H9 (cell line): ENCODE results near the gene RNASE9. TPM values are rescaled to one million over a fixed set of nuclear protein-coding genes. Genes with fewer than 3 reads are reported as not detected.

Source experiments
- DNase-seq: peaks from one replicate; pipeline ENCODE4 v3.0.0-alpha.2; 2017
- H2AFZ ChIP-seq: one replicate; pipeline ENCODE4 v1.6.1; 2013; ENCODE audit warnings: mild to moderate bottlenecking, low read length, control low read depth, moderate library complexity
- H2AK5ac ChIP-seq: 2 replicates; pipeline ENCODE4 v1.6.1; 2013; ENCODE audit warnings: low read length, control low read depth, mixed read lengths; ENCODE audit not compliant: insufficient read length
- H2BK120ac ChIP-seq: one replicate; pipeline ENCODE4 v1.6.1; 2013; ENCODE audit warnings: low read depth, mild to moderate bottlenecking, low read length, control low read depth, inconsistent platforms; ENCODE audit not compliant: poor library complexity, severe bottlenecking
- H2BK12ac ChIP-seq: 2 replicates; pipeline ENCODE4 v1.6.1; 2013; ENCODE audit warnings: low read length, control low read depth, mixed read lengths, low read depth; ENCODE audit not compliant: insufficient read length
- H2BK15ac ChIP-seq: 2 replicates; pipeline ENCODE4 v1.6.1; 2013; ENCODE audit warnings: low read depth, low read length, control low read depth
- H2BK20ac ChIP-seq: one replicate; pipeline ENCODE4 v1.6.1; 2013; ENCODE audit warnings: low read depth, mild to moderate bottlenecking, low read length, control low read depth, inconsistent platforms; ENCODE audit not compliant: poor library complexity, severe bottlenecking
- H2BK5ac ChIP-seq: 2 replicates; pipeline ENCODE4 v1.6.1; 2013; ENCODE audit warnings: low read length, control low read depth, mixed read lengths; ENCODE audit not compliant: insufficient read length
- H3K14ac ChIP-seq: 2 replicates; pipeline ENCODE4 v1.6.1; 2013; ENCODE audit warnings: low read length, control low read depth; ENCODE audit not compliant: insufficient read depth
- H3K18ac ChIP-seq: 2 replicates; pipeline ENCODE4 v1.6.1; 2013; ENCODE audit warnings: low read depth, mild to moderate bottlenecking, mixed read lengths, low read length, control low read depth; ENCODE audit not compliant: insufficient read length
- H3K23ac ChIP-seq: 2 replicates; pipeline ENCODE4 v1.6.1; 2013; ENCODE audit warnings: low read length, control low read depth, mixed read lengths, low read depth; ENCODE audit not compliant: insufficient read length
- H3K23me2 ChIP-seq: 2 replicates; pipeline ENCODE4 v1.6.1; 2013; ENCODE audit warnings: low read depth, mild to moderate bottlenecking, mixed read lengths, low read length, control low read depth; ENCODE audit not compliant: insufficient read length, poor library complexity, severe bottlenecking
- H3K27ac ChIP-seq: 2 replicates; pipeline ENCODE4 v1.5.1; 2013; ENCODE audit warnings: low read length, control low read depth, mixed read lengths, low read depth; ENCODE audit not compliant: insufficient read length
- H3K27me3 ChIP-seq: 2 replicates; pipeline ENCODE4 v1.6.1; 2013; ENCODE audit warnings: low read length, control low read depth, inconsistent platforms; ENCODE audit not compliant: insufficient read depth
- H3K4ac ChIP-seq: 2 replicates; pipeline ENCODE4 v1.6.1; 2013; ENCODE audit warnings: low read depth, mild to moderate bottlenecking, control low read depth, inconsistent platforms, low read length, moderate library complexity
- H3K4me1 ChIP-seq: 2 replicates; pipeline ENCODE4 v1.6.1; 2013; ENCODE audit warnings: low read length, control low read depth, inconsistent platforms; ENCODE audit not compliant: insufficient read depth
- H3K4me2 ChIP-seq: 2 replicates; pipeline ENCODE4 v1.6.1; 2013; ENCODE audit warnings: low read length, control low read depth, mixed read lengths; ENCODE audit not compliant: insufficient read length, insufficient read depth
- H3K56ac ChIP-seq: 2 replicates; pipeline ENCODE4 v1.6.1; 2013; ENCODE audit warnings: low read depth, mild to moderate bottlenecking, mixed read lengths, low read length, control low read depth; ENCODE audit not compliant: insufficient read length
- H3K79me1 ChIP-seq: 2 replicates; pipeline ENCODE4 v1.6.1; 2013; ENCODE audit warnings: low read depth, mild to moderate bottlenecking, moderate library complexity, low read length, control low read depth, inconsistent platforms; ENCODE audit not compliant: insufficient read depth, poor library complexity, severe bottlenecking
- H3K79me2 ChIP-seq: 2 replicates; pipeline ENCODE4 v1.6.1; 2013; ENCODE audit warnings: low read length, control low read depth, inconsistent platforms; ENCODE audit not compliant: insufficient read depth
- H3K9ac ChIP-seq: 2 replicates; pipeline ENCODE4 v1.6.1; 2013; ENCODE audit warnings: low read length, control low read depth, mixed read lengths; ENCODE audit not compliant: insufficient read length; ENCODE audit errors: extremely low read depth
- H3K9me3 ChIP-seq: one replicate; pipeline ENCODE4 v1.6.1; 2013; ENCODE audit warnings: low read depth, low read length, inconsistent platforms; ENCODE audit not compliant: control insufficient read depth
- H3T11ph ChIP-seq: one replicate; pipeline ENCODE4 v1.6.1; 2013; ENCODE audit warnings: mild to moderate bottlenecking, low read length, control low read depth, inconsistent platforms
- H4K20me1 ChIP-seq: one replicate; pipeline ENCODE4 v1.6.1; 2013; ENCODE audit not compliant: control insufficient read depth, insufficient read length, insufficient read depth
- H4K5ac ChIP-seq: 2 replicates; pipeline ENCODE4 v1.6.1; 2013; ENCODE audit warnings: low read depth, mild to moderate bottlenecking, mixed read lengths, low read length, control low read depth; ENCODE audit not compliant: insufficient read length
- H4K8ac ChIP-seq: replicated peaks from 2 replicates; pipeline ENCODE4 v1.6.1; 2013; ENCODE audit warnings: low read length, control low read depth, mixed read lengths, low read depth; ENCODE audit not compliant: insufficient read length
- H4K91ac ChIP-seq: 2 replicates; pipeline ENCODE4 v1.6.1; 2013; ENCODE audit warnings: low read depth, mild to moderate bottlenecking, moderate library complexity, mixed read lengths, low read length, control low read depth; ENCODE audit not compliant: insufficient read length
- H3K27ac Mint-ChIP-seq, 3 experiments: 2 replicates in 2 of 3; 3 replicates in 1 of 3; pipeline ENCODE4 v1.8.0; 2020 to 2021; ENCODE audit warnings: mixed read lengths in 3 of 3, mild to moderate bottlenecking in 1 of 3, moderate library complexity in 1 of 3
- H3K27me3 Mint-ChIP-seq: 2 replicates; pipeline ENCODE4 v1.8.0; 2021; ENCODE audit warnings: low read depth, mild to moderate bottlenecking, moderate library complexity, mixed read lengths
- H3K36me3 Mint-ChIP-seq, 3 experiments: 2 replicates in 2 of 3; 3 replicates in 1 of 3; pipeline ENCODE4 v1.8.0; 2020 to 2021; ENCODE audit warnings: low read depth in 3 of 3, mixed read lengths in 3 of 3; ENCODE audit not compliant: insufficient read depth in 1 of 3
- H3K4me1 Mint-ChIP-seq, 2 experiments: 2 replicates each; pipeline ENCODE4 v1.8.0; 2020; ENCODE audit warnings: mixed read lengths in 2 of 2
- H3K4me3 Mint-ChIP-seq, 2 experiments: 2 replicates in 1 of 2; 3 replicates in 1 of 2; pipeline ENCODE4 v1.8.0; 2020 to 2021; ENCODE audit warnings: mild to moderate bottlenecking in 2 of 2, mixed read lengths in 2 of 2, moderate library complexity in 1 of 2
- H3K9me3 Mint-ChIP-seq, 2 experiments: 2 replicates in 1 of 2; 3 replicates in 1 of 2; pipeline ENCODE4 v1.8.0; 2020; ENCODE audit warnings: mild to moderate bottlenecking in 2 of 2, mixed read lengths in 2 of 2, moderate library complexity in 1 of 2
- WGBS: extraction: QIAGEN DNeasy Blood & Tissue Kit; methylation state at CpG from one replicate; pipeline ENCODE4 v1.1.7; 2013; ENCODE audit warnings: missing lambda C conversion rate, low lambda C conversion rate, mixed read lengths; ENCODE audit not compliant: insufficient read length; ENCODE audit errors: extremely low coverage; 5-methylcytosine and 5-hydroxymethylcytosine counted together
- total RNA-seq: library from RNA; stranded (reverse); gene quantifications from 2 replicates; pipeline ENCODE4 v1.2.1, GENCODE V29; 2021
- TF ChIP-seq, protein P1 (sequence below): fragments of 200-600 bp; sonication (generic); conservative IDR thresholded peaks from 3 replicates; pipeline ENCODE4 v1.8.0; 2021; ENCODE audit warnings: antibody characterized with exemption, mild to moderate bottlenecking

RNASE9 gene
- total RNA-seq, 1 experiment from 2014 or later: not detected

DNA sequence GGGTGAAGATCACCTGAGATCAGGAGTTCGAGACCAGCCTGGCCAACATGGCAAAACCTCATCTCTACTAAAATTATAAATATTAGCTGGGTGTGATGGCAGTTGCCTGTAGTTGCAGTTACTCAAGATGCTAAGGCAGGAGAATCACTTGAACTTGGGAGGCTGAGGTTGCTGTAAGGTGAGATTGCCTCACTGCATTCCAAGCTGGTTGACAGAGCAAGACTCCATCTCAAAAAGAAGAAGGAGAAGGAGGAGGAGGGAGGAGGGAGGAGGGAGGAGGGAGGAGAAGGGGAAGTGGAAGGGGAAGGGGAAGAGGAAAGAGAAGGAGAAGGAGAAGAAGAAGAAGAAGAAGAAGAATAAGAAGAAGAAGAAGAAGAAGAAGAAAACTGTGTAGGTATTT lies 38.5 kb downstream of the RNASE9 start:
- peaks cover 2% of the 10 kb centered on the region; the same call in 1 of the 2 replicates for H3K27me3 Mint-ChIP-seq
- no peak overlapping the region for H3K4me2 ChIP-seq
- H2AK5ac ChIP-seq: no peak overlapping the region
- peaks cover 0 to 3% of the 10 kb centered on the region in 2 experiments; a peak in 2 of 5 replicates for H3K9me3 Mint-ChIP-seq
- H3K4me3 Mint-ChIP-seq: no peak overlapping the region
- H3K56ac ChIP-seq: no peak overlapping the region
- no peak overlapping the region for H3T11ph ChIP-seq
- no peak overlapping the region for H2AFZ ChIP-seq
- H3K9ac ChIP-seq: no peak overlapping the region
- H2BK15ac ChIP-seq: no peak overlapping the region
- no peaks in the 10 kb centered on the region; the same call in 1 of the 2 replicates for H3K27me3 ChIP-seq
- H3K27ac ChIP-seq: no peak overlapping the region
- TF ChIP-seq, protein P1, sequence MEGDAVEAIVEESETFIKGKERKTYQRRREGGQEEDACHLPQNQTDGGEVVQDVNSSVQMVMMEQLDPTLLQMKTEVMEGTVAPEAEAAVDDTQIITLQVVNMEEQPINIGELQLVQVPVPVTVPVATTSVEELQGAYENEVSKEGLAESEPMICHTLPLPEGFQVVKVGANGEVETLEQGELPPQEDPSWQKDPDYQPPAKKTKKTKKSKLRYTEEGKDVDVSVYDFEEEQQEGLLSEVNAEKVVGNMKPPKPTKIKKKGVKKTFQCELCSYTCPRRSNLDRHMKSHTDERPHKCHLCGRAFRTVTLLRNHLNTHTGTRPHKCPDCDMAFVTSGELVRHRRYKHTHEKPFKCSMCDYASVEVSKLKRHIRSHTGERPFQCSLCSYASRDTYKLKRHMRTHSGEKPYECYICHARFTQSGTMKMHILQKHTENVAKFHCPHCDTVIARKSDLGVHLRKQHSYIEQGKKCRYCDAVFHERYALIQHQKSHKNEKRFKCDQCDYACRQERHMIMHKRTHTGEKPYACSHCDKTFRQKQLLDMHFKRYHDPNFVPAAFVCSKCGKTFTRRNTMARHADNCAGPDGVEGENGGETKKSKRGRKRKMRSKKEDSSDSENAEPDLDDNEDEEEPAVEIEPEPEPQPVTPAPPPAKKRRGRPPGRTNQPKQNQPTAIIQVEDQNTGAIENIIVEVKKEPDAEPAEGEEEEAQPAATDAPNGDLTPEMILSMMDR: no peak
- no peak overlapping the region for H4K91ac ChIP-seq
- no peaks in the 10 kb centered on the region for H3K4me1 Mint-ChIP-seq
- H4K5ac ChIP-seq: no peak overlapping the region
- no peak overlapping the region for H2BK120ac ChIP-seq
- no peak overlapping the region for H2BK5ac ChIP-seq
- no peaks in the 10 kb centered on the region for H3K79me1 ChIP-seq
- no peak for DNase-seq
- no peaks in the 10 kb centered on the region for H3K9me3 ChIP-seq
- H2BK20ac ChIP-seq: no peak overlapping the region
- no peak overlapping the region for H3K27ac Mint-ChIP-seq
- no peaks in the 10 kb centered on the region for H3K79me2 ChIP-seq
- no peak overlapping the region for H2BK12ac ChIP-seq
- H4K20me1 ChIP-seq: no peaks in the 10 kb centered on the region
- no peaks in the 10 kb centered on the region for H3K4me1 ChIP-seq
- no peak overlapping the region for H3K23ac ChIP-seq
- no peaks in the 10 kb centered on the region for H3K23me2 ChIP-seq
- no peak overlapping the region for H3K4ac ChIP-seq
- H3K36me3 Mint-ChIP-seq: no peaks in the 10 kb centered on the region
- H3K14ac ChIP-seq: no peak overlapping the region
- WGBS: no CpG with 5 or more reads among the region's 1 CpG
- H4K8ac ChIP-seq: no peak overlapping the region
- no peak overlapping the region for H3K18ac ChIP-seq
